ENCODE data around the gene PRH2. TPM values are rescaled to one million over a fixed set of nuclear protein-coding genes. Genes with fewer than 3 reads are reported as not detected.

Gene PRH2
- total and polyA plus RNA-seq, 11 donors: not detected

GRCh38 chr12:10904686-10905085, 24.4 kb upstream of the PRH2 start:
- H3K4me3 ChIP-seq: no peak overlapping the region
- no peak for DNase-seq
- H3K27ac ChIP-seq: no peak overlapping the region
- no peaks in the 10 kb centered on the region for H3K27me3 ChIP-seq
- H3K36me3 ChIP-seq: peaks cover 0 to 2% (median 0%) of the 10 kb centered on the region in 9 donors
- ATAC-seq: no peak
- WGBS, 4 donors: 84 to 99% (median 97%) methylated on average over 4 of the region's 4 CpGs
- no peaks in the 10 kb centered on the region for H3K4me1 ChIP-seq
- TF ChIP-seq POLR2A (IDR thresholded peaks at IDR 0.05): no peak
- TF ChIP-seq CTCF (IDR thresholded peaks at IDR 0.05): no peak
- H3K9me3 ChIP-seq: peaks cover 0 to 54% (median 33%) of the 10 kb centered on the region in 12 donors
- intact Hi-C loops (cut with DNase I): no loop called here

- ATAC-seq (no peak), DNase-seq (no peak)
- Histone ChIP-seq H3K36me3 (peaks cover 0 to 2% (median 0%) of the 10 kb centered on the region in 9 donors), H3K4me3 (no peak within 1 kb of the TSS), H3K9me3 (peaks cover 0 to 28% (median 11%) of the 10 kb centered on the region in 12 donors), H3K27ac (no peak within 1 kb of the TSS), H3K4me1 (no peaks in the 10 kb centered on the region), H3K27me3 (no peaks in the 10 kb centered on the region)
- no peak for TF ChIP-seq POLR2A (IDR thresholded peaks at IDR 0.05)
- no peak for TF ChIP-seq CTCF (IDR thresholded peaks at IDR 0.05)
- WGBS, 4 donors: 94 to 96% (median 94%) methylated on average over 1 of the region's 1 CpG
- intact Hi-C loops (cut with DNase I): no loop called here
These were observed 19.6 kb upstream of the PRH2 start, which contains the start of gene TAS2R13 for GRCh38 chr12:10909462-10909861. TSS of gene TAS2R13 (minus strand) at chr12:10909562. CDS start at chr12:10909298, 264 bp downstream.

- no peaks in the 10 kb centered on the region for H3K27me3 ChIP-seq
- no peak overlapping the region for H3K4me3 ChIP-seq
- TF ChIP-seq POLR2A (IDR thresholded peaks at IDR 0.05) (no peak), CTCF (IDR thresholded peaks at IDR 0.05) (no peak)
- H3K9me3 ChIP-seq: peaks cover 0 to 19% (median 2%) of the 10 kb centered on the region in 12 donors
- no peak overlapping the region for H3K27ac ChIP-seq
- WGBS, 4 donors: 74 to 94% (median 81%) methylated on average over 8 of the region's 8 CpGs
- H3K4me1 ChIP-seq: no peaks in the 10 kb centered on the region
- intact Hi-C loops (cut with DNase I): no loop called here
- H3K36me3 ChIP-seq: no peaks in the 10 kb centered on the region
- no peak for DNase-seq
- peak in 2 of 4 donors; percentile 55 to 57 for ATAC-seq
These were observed 18.7 kb upstream of the PRH2 start for GRCh38 chr12:10910380-10910779.

- Histone ChIP-seq H3K4me3 (no peak overlapping the region), H3K9me3 (no peaks in the 10 kb centered on the region), H3K4me1 (no peaks in the 10 kb centered on the region), H3K27ac (no peak overlapping the region), H3K27me3 (no peaks in the 10 kb centered on the region), H3K36me3 (no peaks in the 10 kb centered on the region)
- TF ChIP-seq POLR2A (IDR thresholded peaks at IDR 0.05): no peak
- no peak for TF ChIP-seq CTCF (IDR thresholded peaks at IDR 0.05)
- intact Hi-C loops (cut with DNase I): no loop called here
- WGBS, 4 donors: 85 to 99% (median 95%) methylated on average over 1 of the region's 1 CpG
- DNase-seq (no peak), ATAC-seq (no peak)
These were observed 9.2 kb upstream of the PRH2 start for GRCh38 chr12:10919809-10920208.

Measured in heart left ventricle (tissue), 16 donors.